HG03175 (cell line): ENCODE results near the gene TIMM17A.
"Not testable (repeated sequence)": the region's sequence is repeated elsewhere in the genome, so short reads cannot be mapped to it uniquely, and the experiment has no call there.

ENCODE experiments used
- ATAC-seq: cut with Tn5 transposase; IDR thresholded peaks from one replicate; pipeline ENCODE4 v1.9.1; 2021; ENCODE audit warnings: mild to moderate bottlenecking, moderate library complexity; ENCODE audit not compliant: unreplicated experiment

The TIMM17A gene

DNA sequence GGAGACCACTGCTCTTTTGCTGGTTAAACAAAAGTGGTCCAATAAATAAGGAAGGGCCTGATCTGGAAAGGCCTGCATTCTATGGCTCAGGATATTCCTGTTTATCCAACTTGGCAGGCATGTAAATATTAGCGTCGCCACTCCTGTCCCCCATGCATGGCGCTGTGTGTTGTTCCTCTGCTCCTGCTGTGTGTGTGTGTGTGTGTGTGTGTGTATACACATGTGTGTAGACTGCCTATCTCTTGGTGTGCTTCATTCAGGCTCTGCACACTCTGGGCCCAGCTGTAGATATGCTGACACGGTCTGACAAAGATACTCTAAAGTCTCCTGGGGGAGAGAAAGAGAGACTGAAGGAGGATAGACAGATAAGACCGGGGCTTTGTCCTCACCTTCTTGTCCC, 15.7 kb upstream of the TIMM17A start:
- ATAC-seq: no peak

DNA sequence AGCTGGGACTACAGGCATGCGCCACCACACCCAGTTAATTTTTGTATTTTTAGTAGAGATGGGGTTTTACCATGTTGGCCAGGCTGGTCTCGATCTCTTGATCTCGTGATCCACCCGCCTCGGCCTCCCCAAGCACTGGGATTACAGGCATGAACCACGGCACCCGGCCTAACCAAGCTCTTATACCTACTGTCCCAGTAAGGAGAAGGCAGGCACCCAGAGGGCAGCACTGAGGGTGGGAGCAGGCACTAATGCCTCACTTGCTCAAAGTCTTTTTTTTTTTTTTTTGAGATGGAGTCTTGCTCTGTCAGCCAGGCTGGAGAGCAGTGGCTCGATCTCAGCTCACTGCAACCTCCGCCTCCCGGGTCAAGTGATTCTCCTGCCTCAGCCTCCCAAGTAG, 15.0 kb upstream of the TIMM17A start:
- not testable (repeated sequence) for ATAC-seq

DNA sequence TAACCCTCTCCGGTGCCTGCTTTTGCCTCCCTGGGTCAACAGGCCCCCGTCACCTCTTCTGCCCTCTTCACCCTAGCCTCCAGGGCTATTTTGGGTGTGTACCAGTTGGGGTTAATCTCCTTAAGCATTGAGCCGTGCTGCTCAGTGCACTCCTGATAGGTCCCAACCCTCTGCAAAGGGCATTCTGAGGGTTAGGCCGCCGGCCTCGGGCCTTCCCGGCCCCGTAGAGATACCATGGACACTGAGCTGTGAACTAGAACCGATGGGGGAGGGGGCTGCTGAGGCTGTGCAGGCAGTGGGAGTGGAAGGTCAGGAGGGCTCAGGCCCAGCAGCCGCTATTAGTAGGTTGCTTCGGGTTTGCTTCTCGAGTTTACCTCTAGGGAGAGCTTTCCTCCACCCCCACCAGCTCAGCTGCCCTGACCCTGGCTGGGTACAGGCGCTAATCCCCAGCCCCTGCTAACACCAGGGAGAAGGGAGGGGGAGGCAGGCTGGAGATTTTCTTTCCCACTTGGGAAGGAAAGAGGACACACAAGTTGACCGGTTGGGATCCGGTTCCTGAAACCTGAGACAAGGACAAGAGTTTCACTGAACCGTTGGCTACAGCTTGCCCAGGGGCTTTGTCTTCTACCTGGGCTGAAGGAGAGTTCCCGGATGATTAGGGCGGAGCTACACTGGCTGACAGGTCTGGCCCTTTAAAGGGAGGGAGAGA, 13.7 kb upstream of the TIMM17A start:
- no peak for ATAC-seq

GRCh38 chr1:201942129-201942495, 13.2 kb upstream of the TIMM17A start:
- ATAC-seq: no peak

GRCh38 chr1:201944002-201944401, 11.3 kb upstream of the TIMM17A start:
- ATAC-seq: no peak

GRCh38 chr1:201944639-201945038, 10.7 kb upstream of the TIMM17A start:
- ATAC-seq: no peak

- no peak for ATAC-seq
Observed at GRCh38 chr1:201945157-201945556, 10.1 kb upstream of the TIMM17A start.

- no peak for ATAC-seq
Observed at GRCh38 chr1:201945863-201946223, 9.5 kb upstream of the TIMM17A start.

GRCh38 chr1:201946224-201946908, 8.9 kb upstream of the TIMM17A start, which contains the start of gene LMOD1:
Gene LMOD1 (minus strand): TSS chr1:201946548. CDS start chr1:201946340, 208 bp downstream.
- no peak for ATAC-seq

DNA sequence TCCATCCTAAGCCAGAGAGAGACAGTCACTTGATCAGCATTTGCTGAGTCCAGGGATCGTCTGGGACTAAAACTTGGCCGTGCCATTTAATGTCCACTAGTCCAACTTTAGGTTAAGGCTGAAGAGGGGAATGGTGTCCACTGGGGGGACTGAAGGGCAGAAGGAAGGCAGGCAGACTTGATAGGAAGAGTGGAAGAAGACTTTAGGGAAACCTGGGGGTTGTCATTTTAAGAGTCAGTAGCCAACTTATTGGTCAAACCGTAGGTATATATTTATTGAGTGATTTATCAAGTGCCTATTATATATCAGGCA, 7.7 kb upstream of the TIMM17A start:
- no peak for ATAC-seq

- no peak for ATAC-seq
Observed at GRCh38 chr1:201949491-201949890, 5.8 kb upstream of the TIMM17A start.

- no peak for ATAC-seq
Observed at GRCh38 chr1:201954263-201955008, 867 bp upstream of the TIMM17A start.

DNA sequence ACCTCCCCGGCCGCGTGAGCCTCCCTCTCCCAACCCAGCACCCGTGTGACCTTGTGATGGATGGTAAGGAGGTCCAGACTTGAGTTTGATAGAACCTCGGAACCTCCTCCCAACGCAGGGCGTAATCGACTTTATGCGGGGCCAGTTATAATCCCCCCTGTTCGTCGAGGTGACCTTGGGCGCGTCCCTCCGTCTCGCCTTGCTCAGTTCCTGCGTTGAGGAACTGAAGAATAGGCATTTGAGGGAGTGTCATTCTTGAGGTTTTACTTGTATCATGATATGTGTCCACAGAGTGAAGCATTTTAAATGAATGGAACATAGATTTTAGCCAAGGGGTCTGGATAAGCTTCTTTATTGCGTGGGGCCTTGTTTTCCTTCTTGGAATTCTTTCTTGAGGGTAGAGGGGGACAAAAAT, 433 bp downstream of the TIMM17A start:
- no peak for ATAC-seq

DNA sequence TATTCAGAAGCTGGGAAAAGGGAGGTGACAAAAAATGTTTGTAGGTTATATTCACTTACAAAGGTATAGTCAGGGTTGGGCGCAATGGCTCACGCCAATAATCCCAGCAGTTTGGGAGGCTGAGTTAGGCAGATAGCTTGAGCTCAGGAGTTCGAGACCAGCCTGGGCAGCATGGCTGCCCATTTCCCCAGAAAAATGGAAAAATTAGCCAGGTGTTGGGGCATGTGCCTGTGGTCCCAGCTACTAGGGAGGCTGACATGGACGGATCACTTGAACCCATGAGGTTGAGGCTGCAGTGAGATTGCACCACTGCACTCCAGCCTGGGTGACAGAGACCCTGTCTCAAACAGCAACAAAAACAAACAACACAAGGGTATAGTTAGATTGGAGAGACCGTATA, 3.0 kb downstream of the TIMM17A start:
- ATAC-seq: no peak

DNA sequence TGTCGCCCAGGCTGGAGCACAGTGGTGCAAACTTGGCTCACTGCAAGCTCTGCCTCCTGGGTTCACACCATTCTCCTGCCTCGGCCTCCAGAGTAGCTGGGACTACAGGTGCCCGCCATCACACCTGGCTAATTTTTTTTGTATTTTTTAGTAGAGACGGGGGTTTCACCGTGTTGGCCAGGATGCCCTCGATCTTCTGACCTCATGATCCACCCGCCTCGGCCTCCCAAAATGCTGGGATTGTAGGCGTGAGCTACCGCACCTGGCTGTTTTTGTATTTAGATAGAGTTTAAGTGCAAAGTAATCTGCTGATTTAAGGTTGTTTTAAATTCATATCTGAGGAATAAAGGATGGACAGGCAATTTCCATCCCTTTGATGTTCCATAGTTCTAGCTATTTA, 7.1 kb downstream of the TIMM17A start:
- not testable (repeated sequence) for ATAC-seq

- ATAC-seq: no peak
Observed at GRCh38 chr1:201964261-201964660, 9.0 kb downstream of the TIMM17A start.

DNA sequence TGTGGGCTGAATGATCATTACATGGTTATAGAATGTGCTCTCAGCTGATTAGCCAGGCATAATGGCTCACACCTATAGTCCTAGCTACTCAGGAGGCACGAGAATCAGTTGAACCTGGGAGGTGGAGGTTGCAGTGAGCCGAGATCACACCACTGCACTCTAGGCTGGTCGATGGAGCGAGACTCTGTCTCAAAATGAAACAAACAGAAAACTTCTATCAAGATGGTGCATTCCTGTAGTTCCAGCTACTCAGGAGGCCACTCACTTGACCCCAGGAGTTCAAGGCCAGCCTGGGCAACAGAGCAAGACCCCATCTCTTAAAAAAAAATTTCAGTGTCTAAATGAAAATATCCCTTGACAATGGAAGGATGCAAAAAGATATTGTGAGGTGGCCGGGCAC, 10.9 kb downstream of the TIMM17A start:
- ATAC-seq: no peak

DNA sequence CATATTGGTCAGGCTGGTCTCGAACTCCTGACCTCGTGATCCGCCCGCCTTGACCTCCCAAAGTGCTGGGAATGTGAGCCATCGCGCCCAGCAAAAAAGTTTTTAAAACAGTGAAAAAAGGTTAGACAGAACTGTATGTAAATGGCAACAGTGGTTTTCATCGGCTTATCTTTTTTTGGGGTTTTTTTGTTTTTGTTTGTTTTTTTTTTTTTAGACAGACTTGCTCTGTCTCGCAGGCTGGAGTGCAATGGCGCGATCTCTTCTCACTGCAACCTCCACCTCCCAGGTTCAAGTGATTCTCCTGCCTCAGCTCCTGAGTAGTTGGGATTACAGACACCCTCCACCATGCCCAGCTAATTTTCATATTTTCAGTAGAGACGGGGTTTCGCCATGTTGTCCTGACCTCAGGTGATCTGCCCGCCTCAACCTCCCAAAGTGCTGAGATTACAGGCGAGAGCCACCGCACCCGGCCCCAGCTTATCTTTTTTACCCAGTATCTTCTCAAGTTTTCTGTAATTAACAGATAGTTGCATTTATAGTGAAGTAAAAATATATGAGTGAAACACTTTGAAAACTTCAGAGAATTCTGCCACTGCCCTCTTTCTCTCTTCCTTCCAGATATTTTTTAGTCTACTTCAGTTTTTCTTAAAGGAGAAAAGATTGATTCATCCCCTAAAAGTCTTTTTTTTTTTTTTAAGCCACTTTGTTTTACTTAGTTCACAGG, 13.1 kb downstream of the TIMM17A start:
- no peak for ATAC-seq

GRCh38 chr1:201970334-201971159, 15.2 kb downstream of the TIMM17A start:
- ATAC-seq: no peak

GRCh38 chr1:201982082-201982622, 26.8 kb downstream of the TIMM17A start:
- ATAC-seq: no peak
